OCI-LY7 (cell line): ENCODE measurements around the gene SELPLG. TPM values are rescaled to one million over a fixed set of nuclear protein-coding genes. Genes with fewer than 3 reads are reported as not detected.

ENCODE experiments used
- BruUV-seq: library from RNA; stranded (reverse); fragments of 400-500 nt; replicated peaks from 2 replicates; lab custom pipeline; 2021; lab: Mats Ljungman, UMichigan
- CTCF ChIA-PET: fragments of 300-600 bp; sonication (Branson Sonifier 250); formaldehyde crosslinking; loops from one replicate; lab custom pipeline; 2022; ENCODE audit warnings: antibody characterized with exemption; ENCODE audit not compliant: unreplicated experiment; lab: Charles Lee
- POLR2A ChIA-PET: fragments of 300-600 bp; sonication (Branson Sonifier 250); formaldehyde crosslinking; loops from one replicate; lab custom pipeline; 2022; ENCODE audit warnings: antibody characterized with exemption; lab: Charles Lee
- DNase-seq: peaks from one replicate; pipeline ENCODE4 v3.0.0-alpha.2; 2015; ENCODE audit warnings: low spot score
- H2AFZ ChIP-seq: fragments of 200-600 bp; sonication (generic), shearing (Covaris generic); 2 replicates; pipeline ENCODE4 v1.6.1; 2014; ENCODE audit warnings: mild to moderate bottlenecking, antibody characterized with exemption, low read length, moderate library complexity
- H3K27ac ChIP-seq: fragments of 200-600 bp; sonication (generic); 2 replicates; pipeline ENCODE4 v1.5.1; 2014; ENCODE audit warnings: mixed run types, low read depth, mild to moderate bottlenecking, moderate library complexity, low read length, inconsistent platforms; ENCODE audit not compliant: poor library complexity, severe bottlenecking
- H3K36me3 ChIP-seq: fragments of 200-600 bp; sonication (generic); 2 replicates; pipeline ENCODE4 v1.6.1; 2014; ENCODE audit warnings: mild to moderate bottlenecking, antibody characterized with exemption, low read length, moderate library complexity, mixed read lengths; ENCODE audit not compliant: insufficient read depth
- H3K4me1 ChIP-seq: fragments of 200-600 bp; sonication (generic); 2 replicates; pipeline ENCODE4 v1.5.1; 2014; ENCODE audit warnings: mild to moderate bottlenecking, low read length; ENCODE audit not compliant: insufficient read depth, poor library complexity, severe bottlenecking
- H3K4me2 ChIP-seq: fragments of 200-600 bp; sonication (generic); 2 replicates; pipeline ENCODE4 v1.6.1; 2014; ENCODE audit warnings: mild to moderate bottlenecking, low read length
- H3K4me3 ChIP-seq: fragments of 200-600 bp; sonication (generic); 2 replicates; pipeline ENCODE4 v1.5.1; 2014; ENCODE audit warnings: mild to moderate bottlenecking, low read depth, low read length; ENCODE audit not compliant: poor library complexity, severe bottlenecking
- H3K79me2 ChIP-seq: fragments of 200-600 bp; sonication (generic); 2 replicates; pipeline ENCODE4 v1.6.1; 2016; ENCODE audit warnings: low read depth, mild to moderate bottlenecking, low read length, moderate library complexity, mixed read lengths; ENCODE audit not compliant: insufficient read depth
- H3K9me2 ChIP-seq: fragments of 200-600 bp; sonication (generic); 2 replicates; pipeline ENCODE4 v1.6.1; 2016; ENCODE audit warnings: mild to moderate bottlenecking, low read length, mixed read lengths; ENCODE audit not compliant: insufficient read depth
- H3K9me3 ChIP-seq: fragments of 200-600 bp; sonication (generic); 2 replicates; pipeline ENCODE4 v1.6.1; 2014; ENCODE audit warnings: mild to moderate bottlenecking, mixed run types, low read length, mixed read lengths
- H4K20me1 ChIP-seq: fragments of 200-600 bp; sonication (generic); 2 replicates; pipeline ENCODE4 v1.6.1; 2014; ENCODE audit warnings: mild to moderate bottlenecking, antibody characterized with exemption, low read length, moderate library complexity, mixed read lengths; ENCODE audit not compliant: insufficient read depth
- EZH2phosphoT487 ChIP-seq: fragments of 200-600 bp; sonication (generic); IDR thresholded peaks from 2 replicates; pipeline ENCODE4 v1.6.1; 2018; ENCODE audit warnings: low read depth, borderline replicate concordance, mild to moderate bottlenecking, mixed run types, antibody characterized with exemption, low read length, moderate library complexity, mixed read lengths
- intact Hi-C: fragments of 100-400 bp; cut with micrococcal nuclease; formaldehyde crosslinking; loops from one replicate; pipeline ENCODE4 v1.10.0; 2022; ENCODE audit not compliant: unreplicated experiment
- total RNA-seq, 2 experiments: library from RNA; depleted of rRNA in 1 of 2; stranded (reverse); fragments of >200 nt in 1 of 2; shearing (Covaris generic) in 1 of 2; gene quantifications; 2 replicates each; pipeline ENCODE4 v1.2.3, GENCODE V29; 2014 to 2022
- TF ChIP-seq, protein P1 (sequence below): fragments of 200-600 bp; sonication (generic); conservative IDR thresholded peaks from 2 replicates; pipeline ENCODE4 v1.5.1; 2014; ENCODE audit warnings: mild to moderate bottlenecking, antibody characterized with exemption, low read length, moderate library complexity, mixed read lengths

SELPLG gene
- total RNA-seq, 2 experiments from 2014 or later: 20.0 to 21.0 TPM

DNA sequence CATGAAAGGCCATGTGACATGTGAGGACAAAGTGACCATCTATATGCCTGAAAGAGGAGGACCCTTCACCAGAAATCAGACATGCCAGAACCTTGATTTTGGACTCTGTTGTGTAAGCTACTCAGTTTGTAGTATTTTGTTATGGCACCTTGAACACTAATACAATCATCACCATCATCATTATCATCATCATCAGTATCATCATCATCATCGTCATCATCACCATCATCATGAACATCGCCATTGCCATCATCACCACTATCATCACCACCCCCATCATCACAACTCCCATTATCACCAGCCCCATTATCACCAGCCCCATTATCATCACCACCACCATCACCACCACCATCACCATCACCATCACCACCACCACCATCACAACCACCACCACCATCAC is 55.4 kb downstream of the SELPLG start:
- no peak for DNase-seq
- TF ChIP-seq, protein P1, sequence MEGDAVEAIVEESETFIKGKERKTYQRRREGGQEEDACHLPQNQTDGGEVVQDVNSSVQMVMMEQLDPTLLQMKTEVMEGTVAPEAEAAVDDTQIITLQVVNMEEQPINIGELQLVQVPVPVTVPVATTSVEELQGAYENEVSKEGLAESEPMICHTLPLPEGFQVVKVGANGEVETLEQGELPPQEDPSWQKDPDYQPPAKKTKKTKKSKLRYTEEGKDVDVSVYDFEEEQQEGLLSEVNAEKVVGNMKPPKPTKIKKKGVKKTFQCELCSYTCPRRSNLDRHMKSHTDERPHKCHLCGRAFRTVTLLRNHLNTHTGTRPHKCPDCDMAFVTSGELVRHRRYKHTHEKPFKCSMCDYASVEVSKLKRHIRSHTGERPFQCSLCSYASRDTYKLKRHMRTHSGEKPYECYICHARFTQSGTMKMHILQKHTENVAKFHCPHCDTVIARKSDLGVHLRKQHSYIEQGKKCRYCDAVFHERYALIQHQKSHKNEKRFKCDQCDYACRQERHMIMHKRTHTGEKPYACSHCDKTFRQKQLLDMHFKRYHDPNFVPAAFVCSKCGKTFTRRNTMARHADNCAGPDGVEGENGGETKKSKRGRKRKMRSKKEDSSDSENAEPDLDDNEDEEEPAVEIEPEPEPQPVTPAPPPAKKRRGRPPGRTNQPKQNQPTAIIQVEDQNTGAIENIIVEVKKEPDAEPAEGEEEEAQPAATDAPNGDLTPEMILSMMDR: no peak
- no peak for TF ChIP-seq EZH2phosphoT487
- CTCF ChIA-PET: no interaction called here
- Histone ChIP-seq H3K36me3 (no peaks in the 10 kb centered on the region), H3K79me2 (no peaks in the 10 kb centered on the region), H3K27ac (no peak overlapping the region), H2AFZ (no peak overlapping the region), H3K9me2 (no peaks in the 10 kb centered on the region), H3K4me3 (no peak overlapping the region), H3K9me3 (no peaks in the 10 kb centered on the region), H3K4me2 (no peak overlapping the region), H3K4me1 (peaks cover 22% of the 10 kb centered on the region), H4K20me1 (no peaks in the 10 kb centered on the region)
- intact Hi-C loops: no loop called here
- no TSS peak for BruUV-seq
- POLR2A ChIA-PET: interaction anchor here (0.6 kb wide), 1 partner anchor 57 kb away, joined by 3 read pairs; no protein-coding TSS in a partner anchor

DNA sequence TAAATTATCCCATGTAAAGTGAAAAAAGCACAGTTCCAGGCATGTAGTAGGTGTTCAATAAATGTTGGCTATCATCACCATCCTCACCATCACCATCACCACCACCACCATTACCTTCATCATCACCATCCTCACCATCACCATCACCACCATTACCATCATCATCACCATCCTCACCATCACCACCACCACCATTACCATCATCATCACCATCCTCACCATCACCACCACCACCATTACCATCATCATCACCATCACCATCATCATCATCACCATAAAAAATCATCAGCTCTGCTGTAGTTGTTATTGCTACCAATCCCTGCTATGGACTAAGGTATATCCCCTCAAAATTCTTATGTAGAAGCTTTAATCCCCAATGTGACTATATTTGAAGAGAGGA is 56.2 kb downstream of the SELPLG start:
- no peak overlapping the region for H3K4me2 ChIP-seq
- intact Hi-C loops: no loop called here
- no peaks in the 10 kb centered on the region for H3K79me2 ChIP-seq
- ChIA-PET CTCF (interaction anchor here (0.6 to 0.7 kb wide), 2 partner anchors 9 to 32 kb away, joined by 3 to 6 read pairs; no protein-coding TSS in a partner anchor), POLR2A (interaction anchor here (0.6 to 1.3 kb wide), 4 partner anchors 8 to 49 kb away, joined by 3 to 6 read pairs (median 4); no protein-coding TSS in a partner anchor)
- BruUV-seq: no TSS peak
- H3K36me3 ChIP-seq: no peaks in the 10 kb centered on the region
- no peak overlapping the region for H3K27ac ChIP-seq
- TF ChIP-seq, protein P1: no peak
- TF ChIP-seq EZH2phosphoT487: no peak
- no peak overlapping the region for H3K4me3 ChIP-seq
- H3K9me2 ChIP-seq: no peaks in the 10 kb centered on the region
- DNase-seq: no peak
- H2AFZ ChIP-seq: no peak overlapping the region
- peaks cover 30% of the 10 kb centered on the region for H3K4me1 ChIP-seq
- H4K20me1 ChIP-seq: no peaks in the 10 kb centered on the region
- H3K9me3 ChIP-seq: no peaks in the 10 kb centered on the region

DNA sequence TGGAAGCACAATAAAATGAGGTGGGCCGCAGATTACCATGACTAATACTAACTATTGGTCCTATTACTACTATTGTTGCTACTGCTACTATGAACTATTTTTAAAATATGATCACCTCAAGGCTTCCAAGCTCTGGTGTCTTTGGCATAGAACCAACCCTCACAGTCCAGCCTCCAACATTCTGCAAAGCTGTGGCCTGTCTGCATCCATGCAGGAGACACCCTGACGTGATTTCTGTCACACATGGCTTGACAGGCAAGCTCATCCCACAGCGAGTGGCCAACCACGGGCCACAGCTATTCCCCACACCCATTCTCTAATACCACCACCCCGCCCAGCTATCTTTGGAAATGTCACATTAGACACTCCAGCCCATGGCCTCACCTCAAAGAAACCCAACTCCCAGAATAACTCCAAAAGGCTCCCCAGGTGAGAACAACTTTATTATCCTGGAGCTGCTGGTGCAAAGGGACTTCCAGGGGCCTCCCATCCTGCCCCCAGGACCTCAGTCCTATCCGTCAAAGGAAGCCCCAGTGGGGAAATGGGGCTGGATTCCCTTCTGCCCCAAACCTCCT is 56.9 kb downstream of the SELPLG start:
- intact Hi-C loops: no loop called here
- no TSS peak for BruUV-seq
- CTCF ChIA-PET: interaction anchor here (0.5 kb wide), 1 partner anchor 9 kb away, joined by 3 read pairs; no protein-coding TSS in a partner anchor

More for the DNA sequence above, 56.9 kb downstream of the SELPLG start:
- Histone ChIP-seq H3K4me1 (peaks cover 37% of the 10 kb centered on the region), H3K79me2 (no peaks in the 10 kb centered on the region), H2AFZ (no peak overlapping the region), H3K36me3 (no peaks in the 10 kb centered on the region), H3K27ac (no peak overlapping the region), H3K9me2 (no peaks in the 10 kb centered on the region), H3K9me3 (no peaks in the 10 kb centered on the region), H3K4me2 (no peak overlapping the region), H4K20me1 (no peaks in the 10 kb centered on the region), H3K4me3 (no peak overlapping the region)
- DNase-seq: no peak
- POLR2A ChIA-PET: interaction anchor here (0.5 to 1.3 kb wide), 4 partner anchors 8 to 354 kb away, joined by 3 to 5 read pairs (median 3); no protein-coding TSS in a partner anchor
- TF ChIP-seq, protein P1: no peak
- TF ChIP-seq EZH2phosphoT487: no peak
